ENCODE data around the gene COL27A1. TPM values are rescaled to one million over a fixed set of nuclear protein-coding genes. Genes with fewer than 3 reads are reported as not detected.

The COL27A1 gene
- total and polyA plus RNA-seq, 12 donors, result 3.0 to 99.8 (median 11.9) TPM

- Histone ChIP-seq H3K27me3 (no peaks in the 10 kb centered on the region), H3K27ac (no peak overlapping the region), H3K9me3 (replicated peaks in 1 of 3) (no peaks in the 10 kb centered on the region), H3K4me3 (no peak overlapping the region), H3K36me3 (replicated peaks in 1 of 2) (no peaks in the 10 kb centered on the region), H3K4me1 (replicated peaks in 1 of 2) (peaks cover 0 to 14% of the 10 kb centered on the region in 2 donors)
- no peak for TF ChIP-seq CTCF (IDR thresholded peaks at IDR 0.05)
- TF ChIP-seq POLR2A (IDR thresholded peaks at IDR 0.05), result no peak
- intact Hi-C loops (cut with DNase I), result loop anchor here (5.0 kb wide), 3 partner anchors 129 to 199 kb away; partner anchors contain the start of gene COL27A1 (in 1 of the 2)
- 87 to 89% (median 89%) methylated on average over 8 to 10 of the region's 10 CpGs for WGBS, 4 donors
- DNase-seq, result peak in 3 of 7 donors; percentile 0 to 5 (median 2)
These were observed 130.9 kb downstream of the COL27A1 start for GRCh38 chr9:114286146-114286679.

- Histone ChIP-seq H3K36me3 (replicated peaks in 1 of 2) (no peaks in the 10 kb centered on the region), H3K4me1 (replicated peaks in 1 of 2) (peaks cover 0 to 9% of the 10 kb centered on the region in 2 donors), H3K27ac (no peak overlapping the region), H3K9me3 (replicated peaks in 1 of 3) (no peaks in the 10 kb centered on the region), H3K27me3 (no peaks in the 10 kb centered on the region), H3K4me3 (no peak overlapping the region)
- TF ChIP-seq POLR2A (IDR thresholded peaks at IDR 0.05) (no peak), CTCF (IDR thresholded peaks at IDR 0.05) (no peak)
- peak in 4 of 7 donors; percentile 6 to 39 (median 14) for DNase-seq
- intact Hi-C loops (cut with DNase I), result loop anchor here (5.0 kb wide), 3 partner anchors 130 to 200 kb away; partner anchors contain the start of gene COL27A1 (in 1 of the 2)
- WGBS, 4 donors, result 81 to 88% (median 86%) methylated on average over 14 to 16 of the region's 16 CpGs
These were observed 131.8 kb downstream of the COL27A1 start for GRCh38 chr9:114287001-114287762.

- Histone ChIP-seq H3K27me3 (no peaks in the 10 kb centered on the region), H3K4me1 (replicated peaks in 1 of 2) (peaks cover 0 to 9% of the 10 kb centered on the region in 2 donors), H3K27ac (no peak overlapping the region), H3K36me3 (replicated peaks in 1 of 2) (no peaks in the 10 kb centered on the region), H3K9me3 (replicated peaks in 1 of 3) (no peaks in the 10 kb centered on the region), H3K4me3 (no peak overlapping the region)
- TF ChIP-seq POLR2A (IDR thresholded peaks at IDR 0.05), result no peak
- no peak for TF ChIP-seq CTCF (IDR thresholded peaks at IDR 0.05)
- intact Hi-C loops (cut with DNase I), result loop anchor here (2.0 to 5.0 kb wide), 4 partner anchors 127 to 200 kb away; partner anchors contain the start of gene COL27A1 (in 1 of the 2)
- 77 to 89% (median 85%) methylated on average over 12 to 15 of the region's 15 CpGs for WGBS, 4 donors
- peak in 4 of 7 donors; percentile 4 to 46 (median 8) for DNase-seq
These were observed 132.4 kb downstream of the COL27A1 start for GRCh38 chr9:114287763-114288192.

Data from adrenal gland (tissue), 12 donors.